DND-41 (cell line): ENCODE data around the gene LIN54.

ENCODE experiments used
- ATAC-seq: fragments of 200-7000 bp; cut with Tn5 transposase; 3 replicates; pipeline ENCODE4 v1.9.1; 2021; ENCODE audit warnings: low read depth; ENCODE audit not compliant: insufficient read depth
- DNase-seq: peaks from one replicate; pipeline ENCODE4 v3.0.0-alpha.2; 2020
- H2AFZ ChIP-seq: 2 replicates; pipeline ENCODE4 v1.6.0; 2012; ENCODE audit warnings: low read depth, low read length
- H3K27ac ChIP-seq: 2 replicates; pipeline ENCODE4 v1.5.1; 2012; ENCODE audit warnings: low read length, inconsistent platforms
- H3K27me3 ChIP-seq: fragments of 200-600 bp; sonication (generic); 2 replicates; pipeline ENCODE4 v1.6.0; 2012; ENCODE audit warnings: low read length, mild to moderate bottlenecking, inconsistent platforms; ENCODE audit not compliant: insufficient read depth, poor library complexity
- H3K36me3 ChIP-seq: 2 replicates; pipeline ENCODE4 v1.5.1; 2012; ENCODE audit warnings: low read length, inconsistent platforms; ENCODE audit not compliant: insufficient read depth
- H3K4me1 ChIP-seq: 2 replicates; pipeline ENCODE4 v1.5.1; 2012; ENCODE audit warnings: mild to moderate bottlenecking, low read length; ENCODE audit not compliant: insufficient read depth
- H3K4me2 ChIP-seq: 2 replicates; pipeline ENCODE4 v1.6.0; 2012; ENCODE audit warnings: mild to moderate bottlenecking, moderate library complexity, low read length, inconsistent platforms; ENCODE audit not compliant: insufficient read depth
- H3K4me3 ChIP-seq, 2 experiments: fragments of 200-600 bp in 1 of 2; shearing (Covaris generic) in 1 of 2; 2 replicates each; pipeline ENCODE4 v1.5.1; 2012 to 2016; ENCODE audit warnings: inconsistent platforms in 2 of 2, low read length in 2 of 2, mild to moderate bottlenecking in 2 of 2, low read depth in 1 of 2, moderate library complexity in 1 of 2
- H3K79me2 ChIP-seq: 2 replicates; pipeline ENCODE4 v1.6.0; 2012; ENCODE audit warnings: low read length, inconsistent platforms; ENCODE audit not compliant: insufficient read depth
- H3K9ac ChIP-seq: 2 replicates; pipeline ENCODE4 v1.6.0; 2012; ENCODE audit warnings: low read depth, mild to moderate bottlenecking, inconsistent platforms, low read length, moderate library complexity
- H3K9me3 ChIP-seq: 2 replicates; pipeline ENCODE4 v1.5.1; 2012; ENCODE audit warnings: low read length, moderate library complexity, mild to moderate bottlenecking, inconsistent platforms; ENCODE audit not compliant: insufficient read depth, severe bottlenecking
- H4K20me1 ChIP-seq: 2 replicates; pipeline ENCODE4 v1.6.0; 2012; ENCODE audit warnings: low read length; ENCODE audit not compliant: insufficient read depth
- CTCF ChIP-seq: IDR thresholded peaks from 2 replicates; pipeline ENCODE4 v1.5.1; 2012; ENCODE audit warnings: borderline replicate concordance, low read length, moderate library complexity, mild to moderate bottlenecking; ENCODE audit not compliant: poor library complexity, severe bottlenecking; ENCODE audit errors: extremely low read depth
- EZH2 ChIP-seq: IDR thresholded peaks from 3 replicates; pipeline ENCODE4 v1.6.1; 2012; ENCODE audit warnings: borderline replicate concordance, low read depth, mild to moderate bottlenecking, moderate library complexity, low read length, inconsistent platforms; ENCODE audit not compliant: severe bottlenecking

The LIN54 gene

DNA sequence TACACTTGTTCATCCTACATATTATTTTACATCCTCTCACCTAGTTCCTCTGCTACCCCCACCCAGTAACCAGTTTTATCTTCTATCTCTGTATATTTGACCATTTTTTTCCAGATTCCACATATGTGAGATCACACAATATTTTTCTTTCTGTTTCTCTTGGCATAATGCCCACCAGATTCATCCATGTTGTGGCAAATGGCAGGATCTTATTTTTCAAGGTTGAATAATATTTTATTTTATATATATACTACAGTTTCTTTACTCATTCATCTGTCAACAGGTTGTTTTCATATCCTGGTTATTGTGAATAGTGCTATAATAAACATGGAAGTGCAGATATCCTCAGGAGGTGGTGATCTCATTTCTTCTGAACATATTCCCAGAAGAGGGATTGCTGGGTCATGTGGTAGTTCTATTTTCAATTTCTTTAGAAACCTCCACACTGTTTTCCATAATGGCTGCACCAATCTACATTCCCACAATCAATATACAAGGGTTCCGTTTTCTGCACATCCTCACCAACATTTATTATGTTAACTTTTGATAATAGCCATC is 61.9 kb downstream of the LIN54 start:
- DNase-seq (no peak), ATAC-seq (no peak)
- Histone ChIP-seq H3K9me3 (no peaks in the 10 kb centered on the region), H3K27ac (no peak overlapping the region), H3K9ac (no peak overlapping the region), H3K4me3 (no peak overlapping the region), H3K4me1 (no peaks in the 10 kb centered on the region), H3K36me3 (peaks cover 60% of the 10 kb centered on the region), H4K20me1 (no peaks in the 10 kb centered on the region; the same call in 1 of the 2 replicates), H3K79me2 (peaks cover 36% of the 10 kb centered on the region), H2AFZ (no peak overlapping the region), H3K4me2 (no peak overlapping the region), H3K27me3 (no peaks in the 10 kb centered on the region)
- no peak for TF ChIP-seq CTCF
- no peak for TF ChIP-seq EZH2

DNA sequence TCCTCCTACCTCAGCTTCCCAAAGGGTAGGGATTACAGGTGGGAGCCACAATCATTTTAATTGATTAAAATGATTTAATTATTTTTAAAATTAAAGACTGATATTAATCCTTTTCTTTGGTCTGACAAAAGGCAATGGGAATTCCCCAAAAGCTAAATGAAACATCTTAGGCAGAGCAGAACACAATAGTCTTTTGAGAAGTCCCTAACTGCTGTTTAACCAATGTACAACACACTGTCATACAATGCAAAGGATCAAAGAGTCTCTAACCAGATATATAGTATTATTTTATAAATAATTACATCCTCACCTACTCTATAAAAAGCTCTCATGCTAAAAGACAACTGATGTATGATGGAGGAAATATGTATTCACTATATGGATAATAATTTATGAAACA is 63.1 kb downstream of the LIN54 start:
- DNase-seq, result no peak

GRCh38 chr4:82939414-82939813 is 71.2 kb downstream of the LIN54 start:
- H2AFZ ChIP-seq, result no peak overlapping the region
- H3K9me3 ChIP-seq, result no peaks in the 10 kb centered on the region
- H4K20me1 ChIP-seq, result peaks cover 3% of the 10 kb centered on the region; the same call in 1 of the 2 replicates
- no peak overlapping the region for H3K4me2 ChIP-seq
- no peak for DNase-seq
- H3K9ac ChIP-seq, result no peak overlapping the region
- no peaks in the 10 kb centered on the region for H3K4me1 ChIP-seq
- TF ChIP-seq CTCF (no peak), EZH2 (no peak)
- no peaks in the 10 kb centered on the region for H3K27me3 ChIP-seq
- peaks cover 89% of the 10 kb centered on the region for H3K36me3 ChIP-seq
- H3K79me2 ChIP-seq, result peaks cover 2% of the 10 kb centered on the region; the same call in 1 of the 2 replicates
- no peak overlapping the region for H3K27ac ChIP-seq
- no peak for ATAC-seq
- no peak overlapping the region for H3K4me3 ChIP-seq

More for the DNA sequence above, 63.1 kb downstream of the LIN54 start:
- no peaks in the 10 kb centered on the region for H3K27me3 ChIP-seq
- peaks cover 58% of the 10 kb centered on the region for H3K36me3 ChIP-seq
- H3K79me2 ChIP-seq, result peaks cover 33% of the 10 kb centered on the region
- no peak for TF ChIP-seq CTCF
- TF ChIP-seq EZH2, result no peak
- no peak overlapping the region for H3K4me3 ChIP-seq
- H3K4me1 ChIP-seq, result no peaks in the 10 kb centered on the region
- H4K20me1 ChIP-seq, result no peaks in the 10 kb centered on the region; the same call in 1 of the 2 replicates
- no peak overlapping the region for H3K27ac ChIP-seq
- H3K9me3 ChIP-seq, result no peaks in the 10 kb centered on the region
- H3K9ac ChIP-seq, result no peak overlapping the region
- ATAC-seq, result no peak
- H3K4me2 ChIP-seq, result no peak overlapping the region
- H2AFZ ChIP-seq, result no peak overlapping the region

DNA sequence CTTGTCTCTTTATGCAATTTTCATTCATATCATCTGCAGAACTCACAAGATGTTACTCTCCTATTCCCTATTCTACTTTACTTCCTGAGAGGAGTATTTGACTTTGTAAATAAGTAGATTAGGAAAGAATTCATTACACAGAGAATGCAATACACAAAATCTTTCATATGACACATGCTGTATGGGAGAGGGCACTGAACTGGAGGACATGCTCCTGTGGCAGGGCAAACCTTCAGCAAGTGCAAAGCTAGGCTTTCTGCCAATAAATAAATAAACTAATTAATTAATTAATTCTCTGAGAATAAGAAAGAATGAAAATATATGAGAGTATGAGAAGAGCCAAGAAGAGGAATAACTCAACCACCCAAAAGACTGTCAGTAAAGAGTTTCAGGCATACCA is 76.2 kb downstream of the LIN54 start:
- Histone ChIP-seq H3K4me1 (no peaks in the 10 kb centered on the region), H3K9me3 (no peaks in the 10 kb centered on the region)
- ATAC-seq, result no peak

More for the DNA sequence above, 76.2 kb downstream of the LIN54 start:
- Histone ChIP-seq H3K36me3 (peaks cover 92% of the 10 kb centered on the region), H3K4me2 (no peak overlapping the region), H3K9ac (no peak overlapping the region), H3K79me2 (no peaks in the 10 kb centered on the region), H3K4me3 (no peak overlapping the region), H4K20me1 (peaks cover 2% of the 10 kb centered on the region; the same call in 1 of the 2 replicates), H3K27me3 (no peaks in the 10 kb centered on the region), H2AFZ (no peak overlapping the region), H3K27ac (no peak overlapping the region)
- TF ChIP-seq CTCF (no peak), EZH2 (no peak)
- no peak for DNase-seq
